Measurements from ENCODE around the gene TESK1.

The TESK1 gene

DNA sequence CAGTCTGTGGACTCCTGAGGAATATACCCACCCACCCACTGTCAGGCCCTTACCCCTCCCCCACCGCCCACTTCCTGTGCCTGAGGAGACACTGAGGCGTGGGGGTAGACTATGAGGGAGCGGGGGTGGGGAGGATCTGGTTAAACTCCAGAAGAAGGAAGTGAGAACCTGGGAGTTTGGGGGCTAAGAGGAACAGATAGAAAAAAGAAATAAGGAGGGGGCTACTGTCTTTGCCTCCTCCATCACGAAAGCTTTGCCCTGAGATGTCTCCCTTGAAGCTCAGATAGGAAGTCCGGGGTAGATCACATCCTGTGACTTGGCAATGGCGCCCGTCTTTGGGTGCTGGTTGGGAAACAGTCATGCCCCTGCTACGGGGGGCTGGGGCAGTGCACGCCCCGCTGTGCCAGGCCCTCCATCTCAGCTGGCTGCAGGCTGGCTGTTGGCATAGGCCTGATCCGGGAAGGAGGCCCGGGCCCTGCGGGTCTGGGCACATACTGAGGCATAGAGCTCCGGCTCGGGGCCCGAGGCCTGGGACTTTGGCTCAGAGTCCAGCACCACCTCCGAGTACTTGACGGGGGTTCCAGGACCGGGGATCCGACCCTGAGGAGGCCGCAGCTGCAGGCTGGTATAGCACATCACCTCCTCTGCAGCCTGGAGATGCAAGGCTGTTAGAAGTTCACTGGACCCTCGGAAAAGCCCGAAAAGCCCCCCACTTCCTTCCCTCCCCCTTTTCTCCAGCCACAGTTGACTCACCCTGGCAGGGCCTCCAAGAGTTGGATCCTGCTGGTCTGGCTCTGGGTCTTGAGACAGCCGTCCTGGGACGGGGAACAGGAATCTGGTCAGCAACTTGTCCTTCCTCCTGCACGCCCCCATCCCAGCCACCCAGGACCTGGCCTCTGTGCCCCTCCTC, 44.6 kb downstream of the TESK1 start:
- no peak for FAIRE-seq

DNA sequence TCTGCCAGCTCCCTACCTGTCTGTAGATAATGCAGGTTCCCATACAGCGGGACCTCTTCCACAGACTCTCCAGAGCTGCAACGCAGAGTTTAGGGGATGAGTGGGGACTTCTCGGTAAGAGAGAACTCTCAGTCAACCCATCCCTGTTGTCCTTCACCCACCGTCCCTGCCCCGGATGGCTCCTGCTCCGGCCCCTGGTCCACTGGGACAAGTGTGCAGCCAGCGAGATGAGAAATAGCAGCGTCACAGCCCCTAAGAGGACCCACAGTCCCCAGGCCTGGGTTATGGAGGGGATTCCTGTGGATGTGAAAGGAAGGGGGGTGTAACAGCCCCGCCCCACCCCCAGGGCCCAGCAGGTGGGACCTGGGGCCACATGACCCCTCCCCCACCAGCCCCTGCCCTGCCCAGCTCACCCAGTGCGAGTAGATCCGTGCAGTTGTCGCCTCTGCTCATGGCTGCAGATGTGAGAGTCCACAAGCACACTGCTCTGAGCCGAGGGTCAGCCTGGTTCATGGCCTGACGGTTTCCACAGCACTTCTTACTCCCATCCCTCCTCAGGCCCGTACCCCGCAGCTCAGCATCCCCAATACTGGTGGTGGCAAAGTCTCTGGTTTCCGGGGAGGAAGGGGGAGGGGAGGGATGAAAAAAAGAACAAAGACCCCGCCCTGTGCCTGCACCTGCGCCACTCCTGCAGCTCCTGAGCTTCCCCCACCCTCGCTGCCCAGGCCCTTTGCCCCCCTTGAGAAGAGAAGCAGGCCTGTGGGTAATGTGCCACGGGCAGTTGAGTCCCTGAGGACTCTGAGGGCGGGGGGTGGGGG, 45.5 kb downstream of the TESK1 start, which contains the start of gene SIT1:
Gene SIT1 (minus strand): TSS at position 591 of the 818 bp plus-strand sequence. CDS start 78 bp downstream, at position 513.
- FAIRE-seq: no peak

DNA sequence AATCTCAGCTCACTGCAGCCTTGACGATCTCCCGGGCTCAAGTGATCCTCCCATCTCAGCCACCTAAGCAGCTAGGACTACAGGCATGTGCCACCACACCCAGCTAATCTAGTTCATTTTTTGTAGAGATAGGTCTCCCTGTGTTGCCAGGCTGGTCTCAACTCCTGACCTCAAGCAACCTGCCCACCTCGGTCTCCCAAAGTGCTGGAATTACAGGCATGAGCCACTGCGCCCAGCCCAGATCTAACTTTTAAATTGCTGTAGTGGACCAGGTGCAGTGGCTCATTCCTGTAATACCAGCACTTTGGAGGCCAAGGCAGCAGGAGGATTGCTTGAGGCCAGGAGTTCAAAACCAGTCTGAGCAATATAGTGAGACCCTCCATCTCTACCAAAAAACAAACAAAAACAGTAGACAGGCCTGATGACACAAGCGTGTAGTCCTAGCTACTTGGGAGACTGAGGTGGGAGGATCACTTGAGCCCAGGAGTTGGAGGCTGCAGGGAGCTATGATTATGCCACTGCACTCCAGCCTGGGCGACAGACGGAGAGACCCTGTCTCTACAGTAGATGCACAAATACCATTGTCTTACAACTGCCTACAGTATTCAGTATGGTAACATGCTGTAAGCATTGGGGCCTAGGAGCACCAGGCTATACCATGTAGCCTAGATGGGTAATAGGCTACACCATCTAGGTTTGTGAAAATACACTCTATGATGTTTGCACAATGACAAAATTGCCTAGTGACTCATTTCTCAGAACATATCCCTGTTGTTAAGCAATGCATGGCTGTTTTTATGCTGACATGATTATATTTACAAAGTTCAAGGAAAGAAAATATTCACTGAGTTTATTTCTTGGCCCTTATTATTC, 47.1 kb downstream of the TESK1 start:
- no peak for FAIRE-seq

DNA sequence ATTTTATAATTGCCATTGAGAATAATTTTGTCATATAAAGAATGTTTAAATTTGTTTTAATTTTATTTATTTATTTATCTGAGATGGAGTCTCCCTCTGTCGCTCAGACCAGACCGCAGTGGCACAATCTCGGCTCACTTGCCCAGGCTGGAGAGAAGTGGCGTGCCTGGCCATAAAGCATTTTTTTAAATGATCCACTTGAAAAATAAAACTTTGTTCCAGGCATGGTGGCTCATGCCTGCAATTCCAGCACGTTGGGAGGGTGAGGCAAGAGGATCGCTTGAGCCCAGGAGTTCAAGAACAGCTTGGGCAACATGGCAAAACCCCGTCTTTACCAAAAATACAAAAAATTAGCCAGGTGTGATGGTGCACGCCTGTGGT, 47.8 kb downstream of the TESK1 start:
- no peak for FAIRE-seq

DNA sequence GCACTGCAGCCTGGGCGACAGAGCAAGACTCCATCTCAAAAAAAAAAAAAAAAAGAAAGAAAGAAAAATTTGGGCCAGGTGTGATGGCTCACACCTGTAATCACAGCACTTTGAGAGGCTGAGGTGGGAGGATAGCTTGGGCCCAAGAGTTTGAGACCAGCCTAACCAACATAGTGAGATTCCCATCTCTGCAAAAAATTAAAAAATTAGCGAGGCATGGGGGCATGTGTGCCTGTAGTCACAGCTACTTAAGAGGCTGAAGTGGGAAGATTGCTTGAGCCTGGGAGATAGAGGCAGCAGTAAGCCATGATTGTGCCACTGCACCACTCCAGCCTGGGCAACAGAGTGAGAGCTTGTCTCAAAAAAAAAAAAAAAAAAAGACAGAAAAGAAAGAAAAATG, 48.5 kb downstream of the TESK1 start:
- no peak for FAIRE-seq

DNA sequence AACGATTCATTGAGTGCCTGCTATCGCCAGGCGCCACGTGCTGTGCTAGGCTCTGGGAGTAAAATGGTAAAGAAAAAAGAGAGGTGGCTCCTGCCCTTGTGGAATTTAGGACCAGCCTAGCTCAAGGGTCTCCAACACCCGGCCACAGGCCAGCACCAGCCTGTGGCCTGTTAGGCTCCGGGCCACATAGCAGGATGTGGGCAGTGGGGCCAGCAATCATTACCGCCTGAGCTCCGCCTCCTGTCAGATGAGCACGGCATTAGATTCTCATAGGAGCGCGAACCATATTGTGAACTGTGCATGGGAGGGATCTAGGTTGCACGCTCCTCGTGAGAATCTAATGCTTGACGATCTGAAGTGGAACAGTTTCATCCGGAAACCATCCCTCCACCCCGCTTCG, 51.3 kb downstream of the TESK1 start:
- FAIRE-seq: no peak

DNA sequence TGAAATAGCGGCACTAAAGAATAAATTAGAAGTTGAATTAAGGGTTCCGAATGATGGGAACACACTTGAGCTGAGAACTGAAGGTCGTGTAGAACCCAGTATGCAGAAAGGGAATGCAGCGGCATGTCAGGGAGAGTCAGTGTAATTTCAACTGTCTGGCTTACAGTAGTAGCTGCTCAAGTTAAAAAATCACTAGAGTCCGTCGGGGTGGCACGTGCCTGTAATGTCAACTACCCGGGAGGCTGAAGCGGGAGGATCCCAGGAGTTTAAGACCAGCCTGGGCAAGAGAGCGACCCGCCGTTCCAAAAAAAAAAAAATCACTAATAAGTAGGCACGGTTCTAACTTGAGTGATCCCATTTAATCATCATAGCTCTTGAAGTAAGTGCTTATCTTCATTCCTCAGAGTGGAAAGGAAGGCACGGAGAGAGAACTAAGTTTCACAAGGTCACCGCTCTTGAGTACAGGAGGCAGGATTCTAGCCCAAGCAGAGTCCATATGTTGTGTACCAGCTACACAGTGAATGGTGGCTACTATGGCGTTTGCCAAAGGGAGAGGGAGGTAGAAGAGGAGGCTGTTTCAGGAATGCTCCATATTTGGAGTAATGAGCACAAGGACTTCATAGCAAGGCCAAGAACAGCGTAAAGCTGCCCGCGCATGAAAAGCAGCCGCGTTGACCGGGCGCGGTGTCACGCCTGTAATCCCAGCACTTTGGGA, 51.9 kb downstream of the TESK1 start:
- FAIRE-seq: no peak

DNA sequence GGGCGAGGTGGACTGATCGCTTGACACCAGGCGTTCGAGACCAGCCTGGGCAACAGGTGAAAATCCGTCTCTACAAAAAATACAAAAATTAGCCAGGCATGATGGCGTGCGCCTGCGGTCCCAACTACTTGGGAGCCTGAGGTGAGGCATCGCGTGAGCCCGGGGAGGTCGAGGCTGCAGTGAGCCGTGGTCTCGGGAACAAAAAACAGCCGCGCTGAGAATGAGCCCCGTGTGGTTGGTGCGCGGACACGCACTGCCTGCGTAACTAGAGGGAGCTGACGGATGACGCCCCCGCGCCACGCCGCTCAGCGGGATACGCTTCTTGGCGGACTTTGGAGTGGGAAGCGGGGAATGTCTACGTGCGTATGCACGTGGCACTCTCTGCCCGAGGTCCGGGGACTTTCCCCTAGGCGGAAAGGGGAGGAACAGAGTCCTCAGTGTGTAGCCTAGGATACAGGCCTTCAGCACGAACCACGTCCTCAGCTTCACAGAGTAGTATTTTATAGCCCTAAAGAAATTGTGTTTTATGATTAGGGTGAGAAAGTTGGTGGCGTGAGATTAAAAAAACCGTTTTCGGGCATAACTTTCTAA, 52.6 kb downstream of the TESK1 start, which contains the start of gene RMRP:
Gene RMRP (minus strand): TSS at position 474 of the 591 bp plus-strand sequence.
- FAIRE-seq: peak; percentile 68

DNA sequence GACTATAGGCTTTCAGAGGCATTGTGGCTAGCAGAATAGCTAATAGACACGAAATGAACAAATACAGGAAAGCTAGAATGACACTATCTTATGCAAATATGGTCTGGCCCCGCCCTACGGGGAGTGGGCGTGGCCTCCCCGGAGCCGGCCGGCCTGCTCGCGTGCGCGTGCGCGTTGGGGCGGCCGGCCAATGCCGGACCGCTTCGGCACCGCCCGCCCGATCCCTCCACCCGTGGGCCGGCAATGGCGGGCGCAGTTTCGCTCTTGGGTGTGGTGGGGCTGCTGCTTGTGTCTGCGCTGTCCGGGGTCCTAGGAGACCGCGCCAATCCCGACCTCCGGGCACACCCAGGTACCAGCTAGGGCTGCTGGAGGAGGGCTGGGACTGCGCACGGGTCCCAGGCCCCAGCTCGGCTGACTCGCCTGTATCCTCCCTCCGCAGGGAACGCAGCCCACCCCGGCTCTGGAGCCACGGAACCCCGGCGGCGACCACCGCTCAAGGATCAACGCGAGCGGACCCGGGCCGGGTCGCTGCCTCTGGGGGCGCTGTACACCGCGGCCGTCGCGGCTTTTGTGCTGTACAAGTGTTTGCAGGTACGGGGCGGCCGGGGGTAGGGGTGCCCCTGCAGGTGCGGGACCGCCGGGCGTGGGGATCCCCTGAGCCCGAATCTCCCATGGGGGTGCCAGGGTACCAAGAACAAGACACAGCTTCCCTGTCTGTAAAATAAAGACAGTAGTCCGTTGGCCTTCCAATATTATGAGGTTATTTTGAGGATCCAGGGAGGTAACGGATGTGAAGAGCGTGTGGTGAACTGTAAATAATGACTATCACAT, 53.3 kb downstream of the TESK1 start, which contains the start of gene CCDC107:
Gene CCDC107 (plus strand): TSS at position 156 of the 831 bp plus-strand sequence. CDS start 88 bp downstream, at position 244.
- FAIRE-seq: no peak

DNA sequence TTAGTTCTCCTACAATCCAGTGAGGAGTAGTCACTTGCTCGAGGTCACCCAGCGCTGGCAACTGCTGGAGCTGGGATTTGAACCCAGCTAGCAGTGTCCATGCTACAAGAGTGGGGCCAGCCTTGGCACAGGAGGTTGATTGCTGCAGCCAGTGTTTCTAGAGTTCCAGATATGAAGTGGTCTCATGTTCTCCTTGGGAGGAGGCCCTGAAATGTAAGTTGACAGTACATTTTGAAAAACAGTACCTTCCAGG, 53.8 kb downstream of the TESK1 start:
- FAIRE-seq: no peak

DNA sequence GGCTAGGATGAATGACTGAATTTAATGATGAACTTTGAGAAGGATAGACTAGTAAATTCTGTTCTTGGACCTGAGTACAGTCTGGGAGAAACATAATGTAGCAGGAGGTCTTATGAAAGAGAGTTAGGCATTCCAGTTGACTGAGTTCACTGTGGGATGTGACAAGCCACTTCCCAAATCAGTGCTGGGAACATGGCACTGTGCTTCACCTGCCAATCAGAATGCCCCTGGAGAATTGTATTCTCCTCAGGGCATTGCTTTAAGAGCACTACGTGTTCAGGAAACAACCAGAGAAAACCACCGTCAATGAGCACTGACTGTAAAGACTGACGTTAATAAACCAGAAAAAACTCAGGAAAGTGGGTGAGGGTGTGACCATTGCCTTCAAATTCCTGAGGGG, 54.3 kb downstream of the TESK1 start:
- FAIRE-seq: no peak
